Tibial artery (tissue), 4 donors: ENCODE results near the gene PXDN.

ENCODE experiments used
- DNase-seq, 2 donors: peaks; one replicate each; pipeline ENCODE4 v3.0.0-alpha.2; 2019
- H3K27ac ChIP-seq, 2 donors: fragments of 200-600 bp; sonication (generic) in 1 of 2; 1 replicate in 1 of 2; 2 replicates in 1 of 2; pipeline ENCODE4 v1.5.1; 2018 to 2019; ENCODE audit warnings: mild to moderate bottlenecking in 1 of 2
- H3K27me3 ChIP-seq, 2 donors: fragments of 200-600 bp; sonication (generic) in 1 of 2; one replicate each; pipeline versions ENCODE4 v1.5.1 to v1.6.0; 2016 to 2019
- H3K36me3 ChIP-seq, 3 donors: fragments of 200-600 bp; sonication (generic) in 2 of 3; one replicate each; pipeline ENCODE4 v1.5.1; 2016 to 2019; ENCODE audit warnings: mild to moderate bottlenecking in 2 of 3
- H3K4me1 ChIP-seq, 4 donors: fragments of 200-600 bp; sonication (generic) in 2 of 4; 1 replicate in 3 of 4; 2 replicates in 1 of 4; pipeline ENCODE4 v1.5.1; 2016 to 2019
- H3K4me3 ChIP-seq, 2 donors: fragments of 200-600 bp; sonication (generic) in 1 of 2; 1 replicate in 1 of 2; 2 replicates in 1 of 2; pipeline ENCODE4 v1.5.1; 2018 to 2019; ENCODE audit warnings: mild to moderate bottlenecking in 2 of 2
- H3K9me3 ChIP-seq, 3 donors: fragments of 200-600 bp; sonication (generic) in 1 of 3; one replicate each; pipeline ENCODE4 v1.5.1; 2016 to 2019
- intact Hi-C: fragments of 100-400 bp; cut with DNase I; formaldehyde crosslinking; loops from one replicate; pipeline ENCODE4 v1.15.0; 2023; ENCODE audit warnings: low total_unique reads
- TF ChIP-seq, protein P1 (sequence below), 2 experiments: fragments of 200-600 bp in 1 of 2; fragments of 450-650 bp in 1 of 2; IDR thresholded peaks; one replicate each; pipeline ENCODE4 v1.5.1; 2017 to 2019; ENCODE audit warnings: antibody characterized with exemption in 2 of 2, mild to moderate bottlenecking in 1 of 2, moderate library complexity in 1 of 2

PXDN gene

DNA sequence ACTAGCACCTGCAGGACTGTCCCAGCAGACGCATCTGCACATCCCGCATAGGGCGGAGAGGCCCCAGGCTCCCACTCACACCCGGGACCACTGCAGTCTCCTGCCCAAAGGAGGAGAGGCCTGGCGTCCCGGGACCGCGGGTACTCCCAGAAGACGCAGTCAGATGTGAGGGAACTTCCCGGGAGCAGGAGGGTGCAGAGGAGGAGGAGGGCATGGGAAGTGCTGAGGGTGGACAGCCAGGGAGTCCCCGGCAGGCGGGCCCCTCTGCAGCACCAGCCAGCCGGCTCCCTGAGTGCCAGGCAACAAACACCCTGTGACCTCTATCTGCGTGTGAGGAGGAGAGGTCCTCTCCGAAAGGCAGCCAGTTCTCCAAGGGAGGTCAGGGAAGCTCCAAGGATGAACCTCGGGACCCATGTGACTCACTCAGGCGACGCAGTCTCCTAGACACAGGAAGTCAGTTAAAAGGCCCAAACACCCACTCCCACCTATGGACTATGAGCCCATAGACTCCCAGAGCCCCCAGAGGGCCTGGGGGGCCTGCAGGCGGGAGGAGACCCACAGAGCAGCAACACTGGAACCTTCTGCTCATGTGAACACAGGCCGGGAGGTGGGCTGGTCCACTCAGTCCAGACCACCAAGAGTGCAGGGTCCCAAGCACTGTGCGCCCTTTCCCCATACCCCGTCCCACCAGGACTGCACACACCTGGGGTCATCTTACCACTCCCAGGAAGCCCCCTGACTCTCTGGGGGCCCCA lies 4.2 kb downstream of the PXDN start:
- no peak for DNase-seq
- intact Hi-C loops = loop anchor here (5.0 to 10.0 kb wide), 2 partner anchors 148 to 1065 kb away; partner anchors contain the start of gene TMEM18
- Histone ChIP-seq H3K27me3 (no peaks in the 10 kb centered on the region), H3K4me1 (peaks cover 0 to 59% (median 30%) of the 10 kb centered on the region in 4 donors), H3K27ac (peak overlapping the region; percentile 53 to 61), H3K4me3 (peak overlapping the region in 1 of 2 donors; percentile 12), H3K36me3 (no peaks in the 10 kb centered on the region), H3K9me3 (peaks cover 0 to 7% (median 0%) of the 10 kb centered on the region in 3 donors)
- TF ChIP-seq, protein P1, sequence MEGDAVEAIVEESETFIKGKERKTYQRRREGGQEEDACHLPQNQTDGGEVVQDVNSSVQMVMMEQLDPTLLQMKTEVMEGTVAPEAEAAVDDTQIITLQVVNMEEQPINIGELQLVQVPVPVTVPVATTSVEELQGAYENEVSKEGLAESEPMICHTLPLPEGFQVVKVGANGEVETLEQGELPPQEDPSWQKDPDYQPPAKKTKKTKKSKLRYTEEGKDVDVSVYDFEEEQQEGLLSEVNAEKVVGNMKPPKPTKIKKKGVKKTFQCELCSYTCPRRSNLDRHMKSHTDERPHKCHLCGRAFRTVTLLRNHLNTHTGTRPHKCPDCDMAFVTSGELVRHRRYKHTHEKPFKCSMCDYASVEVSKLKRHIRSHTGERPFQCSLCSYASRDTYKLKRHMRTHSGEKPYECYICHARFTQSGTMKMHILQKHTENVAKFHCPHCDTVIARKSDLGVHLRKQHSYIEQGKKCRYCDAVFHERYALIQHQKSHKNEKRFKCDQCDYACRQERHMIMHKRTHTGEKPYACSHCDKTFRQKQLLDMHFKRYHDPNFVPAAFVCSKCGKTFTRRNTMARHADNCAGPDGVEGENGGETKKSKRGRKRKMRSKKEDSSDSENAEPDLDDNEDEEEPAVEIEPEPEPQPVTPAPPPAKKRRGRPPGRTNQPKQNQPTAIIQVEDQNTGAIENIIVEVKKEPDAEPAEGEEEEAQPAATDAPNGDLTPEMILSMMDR (IDR thresholded peaks at IDR 0.05) = no peak

DNA sequence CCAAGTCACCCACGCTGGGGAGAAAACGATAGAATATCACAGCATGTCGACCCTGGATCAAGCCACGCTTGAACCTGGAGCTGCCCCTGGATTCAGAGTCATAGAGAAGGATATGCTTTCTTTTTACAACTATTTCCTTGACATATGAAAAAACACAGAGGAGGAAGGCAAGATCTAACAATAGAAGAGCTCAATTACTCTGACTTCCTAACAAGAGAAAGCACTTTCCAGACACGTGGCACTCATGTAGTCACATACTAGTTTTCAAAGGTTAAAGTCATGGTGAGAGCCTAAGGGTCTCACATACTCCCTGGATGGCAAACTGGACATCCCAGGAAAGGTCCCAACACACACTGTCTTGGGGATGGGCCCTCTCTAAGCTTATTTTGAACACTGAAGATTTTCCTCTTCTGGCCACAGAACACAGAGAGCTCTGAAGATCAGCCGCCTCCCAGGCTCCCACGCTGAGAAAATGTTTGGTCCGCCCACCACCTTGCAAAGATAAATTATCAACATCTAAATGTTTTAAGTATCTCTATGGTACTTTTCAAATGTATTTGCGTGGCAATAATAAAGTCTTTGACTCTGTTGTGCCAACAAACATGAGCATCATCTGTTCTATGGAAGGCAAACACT lies 4.9 kb downstream of the PXDN start:
- TF ChIP-seq, protein P1 (IDR thresholded peaks at IDR 0.05) = no peak
- peak overlapping the region; percentile 53 to 61 for H3K27ac ChIP-seq
- DNase-seq = no peak

DNA sequence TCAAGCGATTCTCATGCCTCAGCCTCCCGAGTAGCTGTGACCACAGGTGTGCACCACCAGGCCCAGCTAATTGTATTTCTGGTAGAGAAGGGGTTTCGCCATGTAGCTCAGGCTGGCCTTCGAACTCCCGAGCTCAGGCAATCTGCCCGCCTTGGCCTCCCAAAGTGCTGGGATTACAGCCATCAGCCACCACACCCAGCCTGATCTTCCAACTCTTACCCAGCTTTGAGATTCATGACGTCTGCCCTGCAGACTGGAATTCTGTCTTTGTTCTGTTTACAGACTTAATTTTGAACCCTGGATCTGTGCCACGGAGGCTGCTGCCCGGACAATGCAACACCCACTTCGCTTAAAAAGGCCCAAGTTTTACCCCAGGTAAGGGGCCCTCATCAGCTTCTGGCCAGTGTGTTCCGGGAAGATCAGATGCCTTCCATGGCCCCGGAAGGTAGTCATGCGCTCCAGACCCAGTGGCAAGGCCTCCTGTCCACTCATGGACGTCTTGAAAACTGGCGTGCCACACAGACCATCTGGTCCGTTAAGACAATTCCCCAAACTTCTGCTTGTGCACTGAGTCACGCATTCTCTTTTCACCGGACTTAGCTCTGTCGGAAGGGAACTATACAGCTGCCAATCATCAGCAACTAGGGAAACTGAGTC lies 5.5 kb downstream of the PXDN start:
- no peak for DNase-seq
- Histone ChIP-seq H3K4me3 (no peak overlapping the region), H3K9me3 (peaks cover 0 to 8% (median 0%) of the 10 kb centered on the region in 3 donors), H3K27ac (peak overlapping the region; percentile 53 to 61), H3K36me3 (no peaks in the 10 kb centered on the region), H3K4me1 (peaks cover 0 to 57% (median 29%) of the 10 kb centered on the region in 4 donors), H3K27me3 (no peaks in the 10 kb centered on the region)
- TF ChIP-seq, protein P1 (IDR thresholded peaks at IDR 0.05) = no peak
- intact Hi-C loops = no loop called here

More for the DNA sequence above, 4.9 kb downstream of the PXDN start:
- H3K27me3 ChIP-seq = no peaks in the 10 kb centered on the region
- peaks cover 0 to 8% (median 0%) of the 10 kb centered on the region in 3 donors for H3K9me3 ChIP-seq
- H3K36me3 ChIP-seq = no peaks in the 10 kb centered on the region
- H3K4me1 ChIP-seq = peaks cover 0 to 57% (median 29%) of the 10 kb centered on the region in 4 donors
- intact Hi-C loops = no loop called here
- H3K4me3 ChIP-seq = no peak overlapping the region

DNA sequence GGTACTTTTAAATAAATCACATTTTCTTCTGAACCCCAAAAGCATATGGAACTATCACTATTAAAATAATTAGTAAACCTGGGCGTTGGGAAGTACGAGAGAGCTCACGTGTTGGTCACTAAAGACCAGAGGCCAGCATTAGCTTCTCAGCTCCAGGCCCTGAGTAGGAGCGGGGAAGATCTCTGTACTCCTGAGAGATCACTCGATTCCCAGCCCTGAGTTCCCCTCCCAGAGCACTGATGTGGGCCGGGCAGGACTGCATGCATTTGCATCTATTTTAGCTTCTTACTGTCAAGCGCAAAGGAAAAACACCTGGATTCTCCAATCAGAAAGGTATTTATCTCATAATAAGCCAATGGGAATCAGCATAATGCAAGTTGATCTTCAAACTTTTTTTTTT lies 6.2 kb downstream of the PXDN start:
- TF ChIP-seq, protein P1 (IDR thresholded peaks at IDR 0.05) = no peak
- Histone ChIP-seq H3K27ac (peak overlapping the region in 1 of 2 donors; percentile 53), H3K9me3 (peaks cover 0 to 8% (median 0%) of the 10 kb centered on the region in 3 donors), H3K36me3 (no peaks in the 10 kb centered on the region), H3K4me1 (peaks cover 0 to 57% (median 29%) of the 10 kb centered on the region in 4 donors), H3K4me3 (no peak overlapping the region), H3K27me3 (no peaks in the 10 kb centered on the region)
- intact Hi-C loops = no loop called here
- DNase-seq = no peak

DNA sequence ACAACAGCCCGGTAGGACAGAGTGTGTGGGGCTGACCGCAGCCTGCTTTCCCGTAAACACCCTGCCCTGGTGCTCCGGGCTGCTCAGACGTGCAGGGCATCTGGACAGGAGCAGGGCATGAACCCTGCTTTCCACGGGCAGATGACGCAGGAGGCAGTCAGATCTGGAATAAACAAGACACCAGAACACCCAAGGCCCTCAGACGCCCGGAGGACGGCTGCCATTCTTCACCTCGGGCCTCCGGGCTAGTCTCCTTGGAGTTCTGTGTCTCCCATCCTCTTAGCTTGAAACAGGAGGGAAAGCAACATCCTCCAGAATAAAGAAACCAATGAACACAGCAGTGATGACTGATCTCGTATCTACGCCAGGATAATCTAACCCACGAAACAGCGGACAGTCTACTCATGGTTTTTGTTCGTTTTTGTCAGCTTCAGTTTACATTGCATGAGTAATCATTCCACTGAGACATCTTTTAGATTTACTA lies 7.3 kb downstream of the PXDN start:
- TF ChIP-seq, protein P1 (IDR thresholded peaks at IDR 0.05) = no peak
- Histone ChIP-seq H3K27me3 (no peaks in the 10 kb centered on the region), H3K27ac (peak overlapping the region; percentile 16 to 53), H3K4me1 (peaks cover 0 to 59% (median 31%) of the 10 kb centered on the region in 4 donors), H3K9me3 (peaks cover 0 to 8% (median 0%) of the 10 kb centered on the region in 3 donors), H3K36me3 (no peaks in the 10 kb centered on the region), H3K4me3 (no peak overlapping the region)
- no peak for DNase-seq
- intact Hi-C loops = no loop called here
